ENCODE results near the gene SH3GL2. TPM values are rescaled to one million over a fixed set of nuclear protein-coding genes. Genes with fewer than 3 reads are reported as not detected.

Gene SH3GL2
- total RNA-seq, 1 donor from 2014 or later: 0.51 TPM

DNA sequence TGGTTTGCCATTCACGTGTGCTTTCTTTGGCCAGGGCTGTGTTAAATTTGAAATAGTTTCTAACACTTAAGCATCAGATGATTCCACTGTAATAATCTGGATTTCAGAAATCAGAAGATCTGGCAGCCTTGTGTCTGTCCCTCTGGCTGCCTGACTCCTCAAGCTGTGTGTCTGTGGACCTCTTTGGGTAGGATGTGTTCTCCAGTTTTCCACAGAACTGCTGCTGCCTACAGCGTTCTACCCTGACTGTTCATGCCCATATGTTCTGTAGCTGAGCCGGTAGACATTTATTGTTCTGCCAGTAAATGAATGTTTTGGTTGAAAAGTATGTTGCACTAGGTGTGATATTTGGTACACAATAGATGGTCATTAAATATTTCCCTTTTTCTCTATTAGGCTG is 81.3 kb downstream of the SH3GL2 start:
- H3K4me3 Mint-ChIP-seq: no peak overlapping the region
- H3K27me3 Mint-ChIP-seq (ENCODE audit: low read depth): peaks cover 27% of the 10 kb centered on the region
- H3K9me3 Mint-ChIP-seq: no peaks in the 10 kb centered on the region
- no peaks in the 10 kb centered on the region for H3K4me1 Mint-ChIP-seq
- TF ChIP-seq, protein P1, sequence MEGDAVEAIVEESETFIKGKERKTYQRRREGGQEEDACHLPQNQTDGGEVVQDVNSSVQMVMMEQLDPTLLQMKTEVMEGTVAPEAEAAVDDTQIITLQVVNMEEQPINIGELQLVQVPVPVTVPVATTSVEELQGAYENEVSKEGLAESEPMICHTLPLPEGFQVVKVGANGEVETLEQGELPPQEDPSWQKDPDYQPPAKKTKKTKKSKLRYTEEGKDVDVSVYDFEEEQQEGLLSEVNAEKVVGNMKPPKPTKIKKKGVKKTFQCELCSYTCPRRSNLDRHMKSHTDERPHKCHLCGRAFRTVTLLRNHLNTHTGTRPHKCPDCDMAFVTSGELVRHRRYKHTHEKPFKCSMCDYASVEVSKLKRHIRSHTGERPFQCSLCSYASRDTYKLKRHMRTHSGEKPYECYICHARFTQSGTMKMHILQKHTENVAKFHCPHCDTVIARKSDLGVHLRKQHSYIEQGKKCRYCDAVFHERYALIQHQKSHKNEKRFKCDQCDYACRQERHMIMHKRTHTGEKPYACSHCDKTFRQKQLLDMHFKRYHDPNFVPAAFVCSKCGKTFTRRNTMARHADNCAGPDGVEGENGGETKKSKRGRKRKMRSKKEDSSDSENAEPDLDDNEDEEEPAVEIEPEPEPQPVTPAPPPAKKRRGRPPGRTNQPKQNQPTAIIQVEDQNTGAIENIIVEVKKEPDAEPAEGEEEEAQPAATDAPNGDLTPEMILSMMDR (IDR thresholded peaks at IDR 0.05; ENCODE audit: unreplicated experiment): no peak
- no peaks in the 10 kb centered on the region for H3K36me3 Mint-ChIP-seq
- DNase-seq (ENCODE audit: low spot score in 2 of 2, unreplicated experiment in 2 of 2): no peak
- no peak overlapping the region for H3K27ac Mint-ChIP-seq

DNA sequence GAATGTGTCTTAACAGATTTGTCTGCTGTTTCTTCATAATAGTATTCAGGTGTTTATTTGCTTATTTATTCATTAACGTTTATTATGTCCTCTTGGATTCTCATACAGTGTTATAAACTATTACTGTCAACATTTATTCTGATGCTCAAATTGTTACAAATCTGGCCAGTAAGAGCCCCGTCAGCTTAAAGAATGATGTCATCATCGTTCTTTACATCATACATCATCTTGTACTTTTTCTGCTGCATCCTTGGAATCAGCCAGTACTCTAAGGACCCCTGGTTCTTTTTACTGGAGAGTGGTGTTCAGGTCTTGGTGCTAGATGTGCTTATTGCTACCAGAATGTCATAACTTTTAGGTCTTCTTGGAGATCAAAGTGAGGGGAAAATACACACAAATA is 86.6 kb downstream of the SH3GL2 start:
- H3K4me3 Mint-ChIP-seq: no peak overlapping the region
- H3K4me1 Mint-ChIP-seq: no peaks in the 10 kb centered on the region
- peaks cover 37% of the 10 kb centered on the region for H3K27me3 Mint-ChIP-seq (ENCODE audit: low read depth)
- H3K27ac Mint-ChIP-seq: no peak overlapping the region
- no peak for DNase-seq (ENCODE audit: low spot score in 2 of 2, unreplicated experiment in 2 of 2)
- no peaks in the 10 kb centered on the region for H3K36me3 Mint-ChIP-seq
- TF ChIP-seq, protein P1 (IDR thresholded peaks at IDR 0.05; ENCODE audit: unreplicated experiment): no peak
- no peaks in the 10 kb centered on the region for H3K9me3 Mint-ChIP-seq

DNA sequence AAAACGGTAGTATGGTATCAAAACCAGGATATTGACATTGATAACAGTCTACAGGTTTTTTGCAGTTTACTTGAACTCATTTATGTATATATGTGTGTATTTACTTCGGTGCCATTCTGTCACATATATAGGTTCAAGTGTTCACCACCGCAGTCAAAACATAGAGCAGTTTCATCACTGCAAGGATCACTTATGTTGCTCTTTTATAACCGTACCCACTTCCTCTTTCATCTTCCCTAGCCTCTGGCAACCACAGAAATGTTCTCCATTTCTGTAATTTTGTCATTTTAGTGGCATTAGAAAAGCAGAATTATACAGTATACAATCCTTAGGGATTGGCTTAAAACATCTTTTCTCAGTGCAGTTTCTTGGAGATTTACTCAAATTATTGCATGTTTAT is 90.3 kb downstream of the SH3GL2 start:
- no peaks in the 10 kb centered on the region for H3K4me1 Mint-ChIP-seq
- peaks cover 40% of the 10 kb centered on the region for H3K27me3 Mint-ChIP-seq (ENCODE audit: low read depth)
- no peak overlapping the region for H3K4me3 Mint-ChIP-seq
- H3K27ac Mint-ChIP-seq: no peak overlapping the region
- TF ChIP-seq, protein P1 (IDR thresholded peaks at IDR 0.05; ENCODE audit: unreplicated experiment): no peak
- no peaks in the 10 kb centered on the region for H3K36me3 Mint-ChIP-seq
- H3K9me3 Mint-ChIP-seq: no peaks in the 10 kb centered on the region
- DNase-seq (ENCODE audit: low spot score in 2 of 2, unreplicated experiment in 2 of 2): no peak

DNA sequence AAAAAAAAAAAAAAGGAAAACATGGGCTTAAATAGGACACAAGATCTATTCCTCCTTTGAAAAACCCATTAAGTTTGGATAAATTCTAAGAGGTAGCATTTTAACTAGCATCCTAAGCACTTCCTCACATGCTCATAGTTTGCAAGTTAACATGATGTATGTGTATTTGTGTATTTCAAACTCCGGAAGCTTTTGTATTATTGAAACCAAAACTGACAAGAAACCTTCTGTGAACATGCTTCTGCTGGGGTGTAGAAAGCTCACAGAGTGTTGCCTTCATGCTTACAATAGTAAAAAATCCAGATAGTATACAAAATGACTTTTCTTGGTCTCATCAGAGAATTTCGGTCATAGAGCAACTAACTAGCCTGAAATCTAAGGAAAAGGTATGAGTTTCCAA is 103.8 kb downstream of the SH3GL2 start:
- no peaks in the 10 kb centered on the region for H3K4me1 Mint-ChIP-seq
- TF ChIP-seq, protein P1 (IDR thresholded peaks at IDR 0.05; ENCODE audit: unreplicated experiment): no peak
- peaks cover 15% of the 10 kb centered on the region for H3K27me3 Mint-ChIP-seq (ENCODE audit: low read depth)
- H3K9me3 Mint-ChIP-seq: peaks cover 19% of the 10 kb centered on the region
- H3K36me3 Mint-ChIP-seq: no peaks in the 10 kb centered on the region
- no peak for DNase-seq (ENCODE audit: low spot score in 2 of 2, unreplicated experiment in 2 of 2)
- H3K27ac Mint-ChIP-seq: no peak overlapping the region
- H3K4me3 Mint-ChIP-seq: no peak overlapping the region

DNA sequence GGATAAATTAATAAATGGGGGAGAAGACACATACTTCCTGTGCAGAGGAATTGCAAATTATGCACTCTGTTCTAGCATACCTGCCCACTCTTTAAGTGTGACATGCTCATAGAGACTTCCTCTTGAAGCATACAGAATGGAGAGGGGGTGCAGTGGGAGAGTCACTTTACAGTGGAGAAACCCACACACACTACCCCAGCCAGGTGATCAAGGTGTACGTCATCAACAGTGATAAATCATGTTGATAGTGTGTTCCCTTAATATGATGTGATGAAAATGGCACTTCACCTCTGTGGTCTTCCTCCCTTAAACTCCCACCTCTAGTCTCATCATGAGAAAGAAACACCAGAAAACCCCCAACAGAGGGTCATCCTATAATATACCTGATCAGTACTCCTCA is 110.0 kb downstream of the SH3GL2 start:
- Mint-ChIP-seq H3K36me3 (no peaks in the 10 kb centered on the region), H3K4me1 (peaks cover 2% of the 10 kb centered on the region), H3K4me3 (no peak overlapping the region), H3K9me3 (peaks cover 13% of the 10 kb centered on the region), H3K27me3 (ENCODE audit: low read depth) (peaks cover 6% of the 10 kb centered on the region), H3K27ac (no peak overlapping the region)
- no peak for DNase-seq (ENCODE audit: low spot score in 2 of 2, unreplicated experiment in 2 of 2)
- TF ChIP-seq, protein P1 (IDR thresholded peaks at IDR 0.05; ENCODE audit: unreplicated experiment): no peak

DNA sequence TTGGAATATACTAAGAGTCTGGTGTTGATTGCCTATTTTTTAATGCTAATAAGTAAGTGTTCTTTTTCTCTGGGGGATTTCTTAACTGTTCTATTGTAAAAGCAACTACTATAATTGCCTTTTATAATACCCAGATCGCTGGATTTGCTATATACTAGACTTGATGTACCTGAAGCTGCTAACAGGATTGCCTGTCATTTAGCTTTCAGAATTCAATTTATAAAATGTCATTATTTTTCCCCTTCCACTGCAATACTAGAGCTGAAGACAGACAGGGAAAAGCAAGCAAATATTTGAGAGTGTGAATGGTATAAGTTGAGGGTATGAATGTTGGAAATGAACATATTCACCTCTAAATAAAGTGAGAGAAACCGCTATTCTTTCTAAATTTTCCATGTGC is 115.5 kb downstream of the SH3GL2 start:
- TF ChIP-seq, protein P1 (IDR thresholded peaks at IDR 0.05; ENCODE audit: unreplicated experiment): no peak
- H3K27ac Mint-ChIP-seq: no peak overlapping the region
- peaks cover 3% of the 10 kb centered on the region for H3K27me3 Mint-ChIP-seq (ENCODE audit: low read depth)
- no peak overlapping the region for H3K4me3 Mint-ChIP-seq
- H3K36me3 Mint-ChIP-seq: no peaks in the 10 kb centered on the region
- no peak for DNase-seq (ENCODE audit: low spot score in 2 of 2, unreplicated experiment in 2 of 2)
- no peaks in the 10 kb centered on the region for H3K9me3 Mint-ChIP-seq
- peaks cover 2% of the 10 kb centered on the region for H3K4me1 Mint-ChIP-seq

Measured in mesothelial cell of epicardium (in vitro differentiated cells).